Thoracic aorta (tissue), 2 donors: ENCODE data around the gene EPHA1. TPM values are rescaled to one million over a fixed set of nuclear protein-coding genes. Genes with fewer than 3 reads are reported as not detected.
"Not testable (repeated sequence)": the region's sequence is repeated elsewhere in the genome, so short reads cannot be mapped to it uniquely, and the experiment has no call there.

Source experiments
- ATAC-seq: fragments of 150-250 bp; one replicate; pipeline ENCODE4 v1.8.0; 2017; ENCODE audit warnings: low read depth; ENCODE audit not compliant: insufficient number of reproducible peaks, low FRiP score
- DNase-seq: peaks from one replicate; pipeline ENCODE4 v3.0.0-alpha.2; 2020; ENCODE audit warnings: low spot score
- H3K27ac ChIP-seq, 2 donors: fragments of 200-600 bp; sonication (generic); 1 replicate in 1 of 2; 2 replicates in 1 of 2; pipeline ENCODE4 v1.5.1; 2016; ENCODE audit warnings: mild to moderate bottlenecking in 2 of 2, moderate library complexity in 2 of 2
- H3K27me3 ChIP-seq: fragments of 200-600 bp; sonication (generic); replicated peaks from 2 replicates; pipeline ENCODE4 v1.6.0; 2016; ENCODE audit warnings: mild to moderate bottlenecking; ENCODE audit not compliant: insufficient read depth
- H3K36me3 ChIP-seq: fragments of 200-600 bp; sonication (generic); one replicate; pipeline ENCODE4 v1.5.1; 2016
- H3K4me1 ChIP-seq, 2 donors: fragments of 200-600 bp; sonication (generic); 1 replicate in 1 of 2; 2 replicates in 1 of 2; pipeline versions ENCODE4 v1.5.1 to v1.6.0; 2016; ENCODE audit warnings: low read depth in 2 of 2, mild to moderate bottlenecking in 1 of 2; ENCODE audit not compliant: control insufficient read depth in 1 of 2
- H3K4me3 ChIP-seq: fragments of 200-600 bp; sonication (generic); 2 replicates; pipeline ENCODE4 v1.5.1; 2016; ENCODE audit warnings: mild to moderate bottlenecking
- H3K9me3 ChIP-seq: fragments of 200-600 bp; sonication (generic); 2 replicates; pipeline ENCODE4 v1.5.1; 2016
- total RNA-seq, 2 donors: library from RNA; depleted of rRNA; stranded (reverse); fragments of >200 nt; gene quantifications; one replicate each; pipeline versions ENCODE4 v1.1.0 to v1.2.3, GENCODE V29; 2016
- TF ChIP-seq, protein P1 (sequence below): fragments of 200-600 bp; sonication (generic); IDR thresholded peaks from one replicate; pipeline ENCODE4 v1.5.1; 2019; ENCODE audit warnings: antibody characterized with exemption

The EPHA1 gene
- total RNA-seq, 2 donors from 2014 or later, result 0.41 to 0.49 TPM

DNA sequence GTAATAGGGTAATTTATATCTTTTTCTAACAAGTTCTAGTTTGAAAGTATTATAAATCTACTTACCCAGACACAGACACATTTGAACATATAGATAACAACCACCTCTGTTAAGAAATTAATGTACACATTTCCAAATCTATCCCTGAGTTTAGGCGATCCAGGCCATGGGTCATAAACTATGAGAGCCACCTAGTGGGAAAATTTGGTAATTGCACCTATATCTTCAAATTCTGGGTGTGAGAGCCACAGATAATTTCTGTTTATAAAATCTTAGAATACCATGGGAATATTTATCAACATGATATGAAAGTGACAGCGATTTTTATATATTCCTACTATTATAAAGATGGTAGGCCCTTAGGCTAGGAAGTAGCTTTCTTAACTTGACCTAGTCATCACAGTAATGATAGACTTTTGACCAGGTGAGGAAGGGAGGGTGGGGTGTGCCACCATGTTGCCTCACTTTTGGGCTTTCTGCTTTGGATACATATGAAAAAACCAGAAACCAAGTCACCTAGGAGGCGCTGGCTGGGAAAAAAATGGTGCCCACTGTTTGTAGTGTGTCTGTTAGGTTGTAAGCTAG lies 8.0 kb upstream of the EPHA1 start:
- Histone ChIP-seq H3K36me3 (no peaks in the 10 kb centered on the region), H3K4me1 (peaks cover 0 to 10% of the 10 kb centered on the region in 2 donors), H3K27ac (no peak overlapping the region), H3K27me3 (no peaks in the 10 kb centered on the region), H3K4me3 (no peak overlapping the region), H3K9me3 (no peaks in the 10 kb centered on the region)
- DNase-seq, result no peak
- TF ChIP-seq, protein P1, sequence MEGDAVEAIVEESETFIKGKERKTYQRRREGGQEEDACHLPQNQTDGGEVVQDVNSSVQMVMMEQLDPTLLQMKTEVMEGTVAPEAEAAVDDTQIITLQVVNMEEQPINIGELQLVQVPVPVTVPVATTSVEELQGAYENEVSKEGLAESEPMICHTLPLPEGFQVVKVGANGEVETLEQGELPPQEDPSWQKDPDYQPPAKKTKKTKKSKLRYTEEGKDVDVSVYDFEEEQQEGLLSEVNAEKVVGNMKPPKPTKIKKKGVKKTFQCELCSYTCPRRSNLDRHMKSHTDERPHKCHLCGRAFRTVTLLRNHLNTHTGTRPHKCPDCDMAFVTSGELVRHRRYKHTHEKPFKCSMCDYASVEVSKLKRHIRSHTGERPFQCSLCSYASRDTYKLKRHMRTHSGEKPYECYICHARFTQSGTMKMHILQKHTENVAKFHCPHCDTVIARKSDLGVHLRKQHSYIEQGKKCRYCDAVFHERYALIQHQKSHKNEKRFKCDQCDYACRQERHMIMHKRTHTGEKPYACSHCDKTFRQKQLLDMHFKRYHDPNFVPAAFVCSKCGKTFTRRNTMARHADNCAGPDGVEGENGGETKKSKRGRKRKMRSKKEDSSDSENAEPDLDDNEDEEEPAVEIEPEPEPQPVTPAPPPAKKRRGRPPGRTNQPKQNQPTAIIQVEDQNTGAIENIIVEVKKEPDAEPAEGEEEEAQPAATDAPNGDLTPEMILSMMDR, result peak; percentile 79
- no peak for ATAC-seq

DNA sequence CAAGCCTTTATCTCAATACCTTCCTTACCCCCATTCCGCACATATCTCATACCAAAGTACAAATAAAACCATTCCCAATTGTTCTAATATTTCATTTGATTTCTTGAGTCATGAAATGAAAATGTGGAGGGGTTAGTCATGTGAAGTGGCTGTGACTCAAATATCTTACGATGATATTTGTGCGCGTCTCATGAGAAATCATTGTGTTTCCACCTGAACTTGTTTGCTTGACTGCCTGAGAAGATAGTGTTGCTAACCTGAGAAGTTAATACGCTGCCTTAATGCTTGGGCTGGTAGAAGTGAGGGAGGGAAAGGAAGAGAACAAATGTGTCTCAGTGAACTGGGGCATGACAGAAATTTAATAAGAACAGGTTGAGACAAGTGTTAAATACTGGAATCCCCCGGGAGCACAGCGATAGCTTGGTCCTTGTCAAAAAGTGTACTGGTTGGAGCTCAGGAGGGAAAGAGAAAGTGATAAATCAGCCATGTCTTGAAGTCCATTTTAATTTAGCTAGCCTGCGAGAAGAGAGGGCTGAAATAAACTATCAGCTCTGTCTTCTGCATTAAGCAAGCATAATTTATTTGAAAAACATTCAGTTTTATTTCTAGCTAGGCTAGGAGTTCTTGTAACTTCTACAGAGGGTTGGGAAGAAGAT lies 7.2 kb upstream of the EPHA1 start:
- Histone ChIP-seq H3K4me1 (peaks cover 4 to 17% of the 10 kb centered on the region in 2 donors), H3K9me3 (no peaks in the 10 kb centered on the region), H3K27me3 (no peaks in the 10 kb centered on the region), H3K27ac (no peak overlapping the region), H3K36me3 (no peaks in the 10 kb centered on the region), H3K4me3 (no peak overlapping the region)
- TF ChIP-seq, protein P1, result no peak
- DNase-seq (no peak), ATAC-seq (no peak)

DNA sequence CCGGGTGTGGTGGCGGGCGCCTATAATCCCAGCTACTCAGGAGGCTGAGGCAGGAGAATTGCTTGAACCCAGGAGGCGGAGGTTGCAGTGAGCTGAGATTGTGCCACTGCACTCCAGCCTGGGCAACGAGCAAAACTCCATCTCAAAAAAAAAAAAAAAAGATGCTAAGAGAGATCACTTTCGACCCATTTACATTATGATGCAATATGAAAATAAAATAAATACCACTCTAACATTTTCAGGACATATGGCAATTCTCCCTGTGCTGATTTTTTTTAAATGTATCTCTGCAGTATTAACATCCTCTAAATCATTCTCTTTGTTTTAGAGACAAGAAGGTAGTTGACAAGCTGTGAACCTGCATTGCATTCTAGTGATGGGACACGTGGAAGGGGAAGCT lies 6.6 kb upstream of the EPHA1 start:
- H3K4me1 ChIP-seq, result peaks cover 9 to 23% of the 10 kb centered on the region in 2 donors
- not testable (repeated sequence) for DNase-seq, ATAC-seq, H3K4me3 ChIP-seq, H3K27ac ChIP-seq, H3K36me3 ChIP-seq, H3K9me3 ChIP-seq, H3K27me3 ChIP-seq

DNA sequence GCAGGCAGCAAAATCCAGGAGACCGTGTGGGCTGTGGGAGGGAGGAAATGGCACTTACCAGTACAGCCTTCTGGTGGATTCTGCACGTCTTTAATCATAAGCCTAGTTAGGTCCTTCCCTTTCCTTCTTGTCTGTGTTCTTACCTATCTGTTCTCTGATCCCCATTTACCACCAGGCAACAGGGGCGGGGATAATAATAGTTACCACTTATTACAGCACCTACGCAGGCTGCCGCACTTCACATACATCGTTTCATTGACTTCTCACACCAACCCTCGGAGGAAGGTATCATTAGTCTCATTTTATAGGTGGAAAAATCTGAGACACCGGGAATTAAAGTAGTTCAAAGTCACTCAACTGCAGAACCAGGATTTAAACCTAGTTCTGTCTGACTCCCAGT lies 4.5 kb upstream of the EPHA1 start:
- no peaks in the 10 kb centered on the region for H3K36me3 ChIP-seq
- ATAC-seq (no peak), DNase-seq (no peak)
- peaks cover 19 to 38% of the 10 kb centered on the region in 2 donors for H3K4me1 ChIP-seq
- no peaks in the 10 kb centered on the region for H3K9me3 ChIP-seq
- no peak overlapping the region for H3K4me3 ChIP-seq
- TF ChIP-seq, protein P1, result no peak
- H3K27me3 ChIP-seq, result no peaks in the 10 kb centered on the region
- H3K27ac ChIP-seq, result no peak overlapping the region

DNA sequence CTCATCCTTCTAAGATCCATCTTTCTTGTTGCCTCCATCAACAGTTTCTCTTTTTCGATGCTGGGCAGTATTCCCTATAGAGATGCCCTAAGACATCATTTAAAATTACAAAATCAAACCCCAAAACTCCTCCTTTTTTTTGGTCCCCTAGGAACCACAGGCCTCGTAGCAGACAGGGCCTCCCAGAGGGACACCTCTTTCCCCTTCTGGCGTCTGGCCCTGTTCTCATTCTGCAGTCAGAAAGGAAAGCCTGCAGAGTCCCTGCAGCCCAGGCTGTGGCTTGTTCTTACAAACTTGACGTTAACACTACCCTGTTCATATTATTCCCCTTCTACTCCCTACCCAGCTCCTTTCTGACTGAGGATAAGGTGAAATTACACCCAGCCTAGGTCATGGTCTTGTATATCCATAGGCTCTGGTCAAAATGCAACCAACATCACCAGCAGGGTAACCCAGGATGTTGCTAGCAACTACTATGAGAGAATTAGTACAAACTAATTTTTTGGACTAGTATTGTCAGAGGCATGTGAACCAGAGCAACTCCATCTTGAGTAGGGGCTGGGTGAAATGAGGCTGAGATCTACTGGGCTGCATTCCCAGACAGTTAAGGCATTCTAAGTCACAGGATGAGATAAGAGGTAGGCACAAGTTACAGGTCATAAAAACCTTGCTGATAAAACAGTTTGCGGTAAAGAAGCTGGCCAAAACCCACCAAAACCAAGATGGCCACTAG lies 3.5 kb upstream of the EPHA1 start:
- DNase-seq, result no peak
- TF ChIP-seq, protein P1, result no peak
- Histone ChIP-seq H3K9me3 (no peaks in the 10 kb centered on the region), H3K4me1 (peaks cover 19 to 42% of the 10 kb centered on the region in 2 donors), H3K4me3 (no peak overlapping the region), H3K27ac (no peak overlapping the region), H3K36me3 (no peaks in the 10 kb centered on the region), H3K27me3 (no peaks in the 10 kb centered on the region)
- ATAC-seq, result no peak
